ENCODE measurements around the gene GPR137B. TPM values are rescaled to one million over a fixed set of nuclear protein-coding genes. Genes with fewer than 3 reads are reported as not detected.

Gene GPR137B
- total RNA-seq, 1 experiment from 2014 or later = 7.1 TPM

- no TSS peak for BruUV-seq (replicated peaks)
- no peak overlapping the region for H3K4me3 ChIP-seq (ENCODE audit: low read depth, low read length, poor library complexity, severe bottlenecking)
- POLR2A ChIA-PET (ENCODE audit: low non-redundant PET) = no interaction called here
Measured at GRCh38 chr1:236257216-236257615, 114.9 kb downstream of the GPR137B start.

DNA sequence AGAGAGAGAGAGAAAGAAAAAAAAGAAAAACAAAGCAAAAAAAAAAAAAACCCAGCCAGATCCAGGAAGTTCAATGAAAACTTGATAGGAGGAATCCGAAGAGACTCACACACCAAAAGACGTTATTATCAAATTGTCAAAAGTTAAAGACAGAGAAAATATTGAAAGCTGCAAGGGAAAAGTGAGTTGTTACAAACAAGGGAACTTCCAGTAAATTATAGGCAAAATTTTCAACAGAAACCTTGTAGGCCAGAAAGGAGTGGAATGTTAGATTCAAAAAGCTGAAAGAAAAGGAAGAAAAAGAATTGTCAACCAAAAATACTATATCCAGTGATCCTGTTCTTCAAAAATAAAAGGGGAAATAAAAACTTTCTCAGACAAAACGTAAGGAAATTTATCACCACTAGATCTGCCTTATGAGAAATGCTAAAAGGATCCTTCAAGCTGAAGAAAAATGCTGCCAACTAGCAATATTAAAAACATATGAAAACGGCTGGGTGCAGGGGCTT lies 115.8 kb downstream of the GPR137B start:
- TF ChIP-seq, protein P1, sequence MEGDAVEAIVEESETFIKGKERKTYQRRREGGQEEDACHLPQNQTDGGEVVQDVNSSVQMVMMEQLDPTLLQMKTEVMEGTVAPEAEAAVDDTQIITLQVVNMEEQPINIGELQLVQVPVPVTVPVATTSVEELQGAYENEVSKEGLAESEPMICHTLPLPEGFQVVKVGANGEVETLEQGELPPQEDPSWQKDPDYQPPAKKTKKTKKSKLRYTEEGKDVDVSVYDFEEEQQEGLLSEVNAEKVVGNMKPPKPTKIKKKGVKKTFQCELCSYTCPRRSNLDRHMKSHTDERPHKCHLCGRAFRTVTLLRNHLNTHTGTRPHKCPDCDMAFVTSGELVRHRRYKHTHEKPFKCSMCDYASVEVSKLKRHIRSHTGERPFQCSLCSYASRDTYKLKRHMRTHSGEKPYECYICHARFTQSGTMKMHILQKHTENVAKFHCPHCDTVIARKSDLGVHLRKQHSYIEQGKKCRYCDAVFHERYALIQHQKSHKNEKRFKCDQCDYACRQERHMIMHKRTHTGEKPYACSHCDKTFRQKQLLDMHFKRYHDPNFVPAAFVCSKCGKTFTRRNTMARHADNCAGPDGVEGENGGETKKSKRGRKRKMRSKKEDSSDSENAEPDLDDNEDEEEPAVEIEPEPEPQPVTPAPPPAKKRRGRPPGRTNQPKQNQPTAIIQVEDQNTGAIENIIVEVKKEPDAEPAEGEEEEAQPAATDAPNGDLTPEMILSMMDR (conservative IDR thresholded peaks at IDR 0.05; ENCODE audit: low read depth, low read length) = no peak
- H3K36me3 ChIP-seq (ENCODE audit: insufficient read depth, low read length, poor library complexity, severe bottlenecking) = no peaks in the 10 kb centered on the region
- H3K27ac ChIP-seq (ENCODE audit: low read depth, low read length, poor library complexity, severe bottlenecking) = no peak overlapping the region
- no peaks in the 10 kb centered on the region for H3K9me3 ChIP-seq (ENCODE audit: low read depth, low read length, poor library complexity, severe bottlenecking)
- ChIA-PET CTCF (no interaction called here), POLR2A (ENCODE audit: low non-redundant PET) (no interaction called here)
- no TSS peak for BruUV-seq (replicated peaks)
- H3K4me3 ChIP-seq (ENCODE audit: low read depth, low read length, poor library complexity, severe bottlenecking) = no peak overlapping the region
- DNase-seq (ENCODE audit: low spot score) = no peak
- no peaks in the 10 kb centered on the region for H3K4me1 ChIP-seq (ENCODE audit: insufficient read depth, low read length, poor library complexity, severe bottlenecking)
- no peaks in the 10 kb centered on the region for H3K27me3 ChIP-seq (replicated peaks; ENCODE audit: insufficient read depth, low read depth, low read length, poor library complexity)
- intact Hi-C loops (cut with micrococcal nuclease; ENCODE audit: unreplicated experiment) = no loop called here

More at GRCh38 chr1:236257216-236257615, 114.9 kb downstream of the GPR137B start:
- no peaks in the 10 kb centered on the region for H3K27me3 ChIP-seq (replicated peaks; ENCODE audit: insufficient read depth, low read depth, low read length, poor library complexity)
- no peak for DNase-seq (ENCODE audit: low spot score)
- no peaks in the 10 kb centered on the region for H3K4me1 ChIP-seq (ENCODE audit: insufficient read depth, low read length, poor library complexity, severe bottlenecking)
- intact Hi-C loops (cut with micrococcal nuclease; ENCODE audit: unreplicated experiment) = no loop called here
- no peaks in the 10 kb centered on the region for H3K9me3 ChIP-seq (ENCODE audit: low read depth, low read length, poor library complexity, severe bottlenecking)
- no peaks in the 10 kb centered on the region for H3K36me3 ChIP-seq (ENCODE audit: insufficient read depth, low read length, poor library complexity, severe bottlenecking)
- no peak overlapping the region for H3K27ac ChIP-seq (ENCODE audit: low read depth, low read length, poor library complexity, severe bottlenecking)
- CTCF ChIA-PET = no interaction called here
- no peak for TF ChIP-seq EZH2 (IDR thresholded peaks at IDR 0.05; ENCODE audit: borderline replicate concordance, low read depth, low read length, poor library complexity, severe bottlenecking)
- TF ChIP-seq, protein P1 (conservative IDR thresholded peaks at IDR 0.05; ENCODE audit: low read depth, low read length) = no peak

Other genes starting within 250 kb of the GPR137B start
- 0.64 and 0.66 TPM in 2 replicates for gene NID1, start 77.4 kb upstream of the GPR137B start, total RNA-seq (2021)
- 3.4 and 4.1 TPM in 2 replicates for gene ERO1B, start 139.4 kb downstream of the GPR137B start, total RNA-seq (2021)

Data from A673 (cell line).